ENCODE measurements around the gene IFNA17. TPM values are rescaled to one million over a fixed set of nuclear protein-coding genes. Genes with fewer than 3 reads are reported as not detected.
"Not testable (repeated sequence)": the region's sequence is repeated elsewhere in the genome, so short reads cannot be mapped to it uniquely, and the experiment has no call there.

The IFNA17 gene
- not detected for total RNA-seq
- long read RNA-seq, result 0 reads

DNA sequence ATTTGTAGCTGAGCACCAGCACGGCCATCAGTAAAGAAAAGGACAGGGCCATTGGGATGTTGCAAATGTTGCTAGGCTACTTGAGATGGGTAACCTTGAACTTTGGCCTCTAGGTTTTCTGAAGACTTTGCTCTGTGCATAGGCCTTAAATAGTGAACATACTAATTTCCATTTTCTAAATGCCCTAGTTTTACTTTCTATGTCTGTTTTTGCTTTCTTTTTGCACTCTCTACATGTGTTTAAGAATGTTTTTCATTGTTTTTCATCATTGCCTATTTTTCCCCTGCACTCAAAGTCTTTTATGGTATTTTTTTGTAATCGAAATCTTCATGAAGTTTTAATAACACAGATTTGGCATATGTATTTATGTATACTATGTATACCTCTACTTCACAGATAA lies at the start of gene IFNA17:
Gene IFNA17 (minus strand): TSS at position 101 of the 400 bp plus-strand sequence. CDS start 49 bp downstream, at position 52.
- ATAC-seq (no peak), DNase-seq (no peak)
- intact Hi-C loops (cut with DNase I, micrococcal nuclease), result no loop called here

DNA sequence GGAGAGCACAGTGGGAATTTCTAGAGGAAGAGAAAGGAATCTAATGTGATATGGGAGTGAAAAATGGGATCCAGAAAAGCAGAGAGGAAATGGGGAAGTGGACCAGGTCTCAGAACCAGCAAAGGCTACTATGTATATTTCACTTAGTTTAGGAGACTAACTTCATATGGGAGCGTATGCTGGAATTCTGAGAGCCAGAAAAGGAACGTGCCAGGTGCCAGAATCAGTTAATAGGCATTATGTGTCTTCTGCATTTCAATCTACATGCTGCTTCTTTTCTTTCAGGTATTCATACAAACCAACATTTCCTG lies 40.3 kb upstream of the IFNA17 start:
- no peak for ATAC-seq

DNA sequence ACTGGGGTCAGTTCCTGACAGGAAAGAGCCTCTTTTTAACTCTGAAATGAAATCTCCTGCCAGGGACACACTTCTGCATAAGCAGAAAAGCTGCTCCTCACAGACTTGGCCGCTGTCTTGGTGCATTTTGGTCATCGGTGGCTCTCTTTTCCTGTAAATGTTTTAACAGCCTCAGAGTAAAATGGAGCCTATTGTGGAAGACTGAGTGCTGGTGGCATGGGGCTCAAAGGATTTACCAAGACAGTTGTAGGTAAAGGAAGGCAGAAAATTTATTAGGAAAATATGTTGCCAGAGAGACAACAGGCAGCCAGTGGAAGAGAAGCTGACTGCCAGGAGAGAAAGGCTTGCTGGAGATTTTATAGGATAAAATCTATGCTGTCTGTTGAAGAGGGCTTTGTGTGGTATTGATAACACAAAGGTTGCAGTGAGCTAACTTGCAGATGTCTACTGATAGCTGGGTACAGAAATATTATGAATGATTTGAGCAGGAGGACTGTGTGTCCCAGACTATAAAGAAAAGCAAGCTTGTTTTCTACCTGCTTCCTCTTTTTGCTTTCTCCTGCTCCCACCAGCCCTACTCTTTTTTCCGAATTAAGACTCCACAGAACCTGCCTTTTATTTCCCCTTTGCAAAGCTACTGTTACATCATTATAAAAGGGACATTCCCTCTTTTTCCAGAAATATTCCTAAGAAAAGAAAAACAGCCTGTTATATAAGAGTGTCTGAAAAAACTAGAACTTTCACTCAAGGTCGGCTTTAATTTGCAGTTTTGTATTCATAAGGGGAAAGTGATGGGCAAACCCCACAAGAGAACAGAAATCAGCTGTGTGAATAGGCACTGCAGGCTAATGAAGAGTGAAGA lies 39.7 kb upstream of the IFNA17 start:
- DNase-seq, result no peak
- no peak for ATAC-seq
- intact Hi-C loops (cut with DNase I, micrococcal nuclease), result no loop called here

More for the DNA sequence above, 40.3 kb upstream of the IFNA17 start:
- intact Hi-C loops (cut with DNase I, micrococcal nuclease), result no loop called here
- DNase-seq, result no peak

DNA sequence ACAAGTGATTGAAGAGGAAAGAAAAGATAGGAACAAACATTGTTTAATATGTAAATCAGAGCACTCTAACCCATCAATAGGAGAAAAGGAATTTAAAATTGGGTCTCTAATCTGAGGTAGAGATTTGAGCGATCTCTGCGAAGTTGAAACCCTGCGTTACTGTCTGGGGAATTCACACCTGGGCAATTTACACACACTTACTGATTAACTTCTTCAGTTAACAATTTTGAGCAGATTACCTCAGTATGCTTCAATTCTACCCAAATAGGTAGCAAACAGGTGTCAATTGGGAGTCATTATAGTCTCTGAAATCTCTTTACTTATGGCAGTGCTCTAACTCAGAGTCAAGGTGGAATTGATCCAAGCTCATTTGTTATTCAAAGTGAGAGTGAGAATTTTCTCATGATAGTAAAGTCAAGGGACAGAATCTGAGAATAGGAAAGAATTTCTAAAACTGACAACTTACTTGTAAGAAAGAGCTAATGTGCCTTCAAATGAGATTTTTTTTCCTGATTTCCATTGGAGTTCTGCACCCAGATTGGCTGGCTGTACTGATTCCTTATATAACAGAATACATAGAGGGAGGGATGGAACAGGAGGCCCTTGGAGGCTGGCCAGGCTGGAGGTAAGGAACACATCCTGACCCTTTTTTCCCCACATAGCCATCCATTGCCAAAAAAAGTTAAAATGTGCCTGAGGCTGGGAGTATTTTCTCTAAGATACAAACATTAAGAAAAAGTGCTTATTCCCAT lies 38.9 kb upstream of the IFNA17 start:
- intact Hi-C loops (cut with DNase I, micrococcal nuclease), result no loop called here
- DNase-seq (no peak), ATAC-seq (no peak)

DNA sequence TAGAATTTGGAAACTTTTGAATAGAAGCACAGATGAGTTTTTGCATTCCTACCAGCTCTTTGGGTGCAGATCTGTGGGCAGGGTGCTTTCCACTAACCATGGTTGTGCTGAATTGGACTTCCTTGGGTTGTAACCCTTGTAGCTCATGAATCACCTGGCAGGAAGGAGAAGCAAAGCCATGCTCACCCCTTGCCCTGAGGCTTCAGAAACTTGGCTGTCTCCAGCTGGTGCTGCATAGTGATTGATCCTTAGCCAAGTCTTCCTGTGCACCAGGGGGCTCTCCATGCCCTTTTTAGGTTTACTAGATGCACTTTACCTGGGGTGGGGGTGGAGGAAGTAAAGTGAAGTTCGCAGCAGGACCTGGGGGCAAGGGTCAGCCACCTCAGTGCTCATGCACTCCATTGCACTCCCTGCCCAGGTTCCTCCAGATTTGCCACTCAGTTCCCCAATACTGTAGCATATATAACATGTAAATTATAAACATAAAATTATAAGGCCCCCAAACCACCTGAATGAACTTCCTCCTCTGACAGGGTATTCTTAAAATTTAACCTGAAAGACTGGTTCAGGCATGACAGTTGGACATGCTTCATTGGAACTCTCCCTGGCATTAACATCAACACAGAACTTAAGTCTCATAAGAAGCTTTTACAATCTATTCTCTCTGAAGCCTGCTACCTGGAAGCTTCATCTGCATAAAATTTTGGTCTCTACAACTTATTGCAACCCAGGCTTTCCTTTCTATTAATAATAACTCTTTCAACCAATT lies 37.6 kb upstream of the IFNA17 start:
- intact Hi-C loops (cut with DNase I, micrococcal nuclease), result no loop called here
- no peak for ATAC-seq
- no peak for DNase-seq

DNA sequence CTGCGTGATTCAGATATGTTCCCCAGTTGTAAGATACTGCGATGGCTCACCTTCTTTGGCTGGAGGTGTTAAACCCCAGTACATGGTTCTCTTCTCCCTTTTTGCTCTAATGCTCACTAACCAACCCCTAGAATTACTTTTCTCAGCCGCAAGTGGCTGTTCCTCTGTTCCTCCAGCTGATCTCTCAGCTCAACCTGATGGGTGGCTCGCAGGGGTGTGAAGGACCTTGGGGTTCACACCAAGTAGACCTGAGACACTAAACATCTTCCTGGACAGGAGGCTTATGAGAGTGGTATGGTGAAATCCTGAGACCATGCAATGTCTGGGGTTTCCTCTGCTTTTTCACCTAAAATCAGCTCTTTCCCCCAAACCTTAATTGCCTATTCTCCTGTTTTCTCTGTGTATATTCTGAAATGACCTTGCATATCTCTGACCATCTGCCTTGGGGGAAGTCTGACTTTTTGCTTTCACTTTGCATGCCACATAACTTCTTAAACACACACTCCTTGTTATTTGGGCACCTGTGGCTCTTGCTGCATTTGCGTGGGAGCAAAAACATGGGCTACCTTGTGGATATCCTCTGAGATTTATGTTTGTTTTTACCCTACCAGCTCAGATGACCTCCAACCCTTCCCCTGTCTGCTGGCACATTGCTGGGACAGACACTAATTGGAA lies 27.7 kb upstream of the IFNA17 start:
- DNase-seq, result no peak
- ATAC-seq, result no peak
- intact Hi-C loops (cut with DNase I, micrococcal nuclease), result no loop called here

DNA sequence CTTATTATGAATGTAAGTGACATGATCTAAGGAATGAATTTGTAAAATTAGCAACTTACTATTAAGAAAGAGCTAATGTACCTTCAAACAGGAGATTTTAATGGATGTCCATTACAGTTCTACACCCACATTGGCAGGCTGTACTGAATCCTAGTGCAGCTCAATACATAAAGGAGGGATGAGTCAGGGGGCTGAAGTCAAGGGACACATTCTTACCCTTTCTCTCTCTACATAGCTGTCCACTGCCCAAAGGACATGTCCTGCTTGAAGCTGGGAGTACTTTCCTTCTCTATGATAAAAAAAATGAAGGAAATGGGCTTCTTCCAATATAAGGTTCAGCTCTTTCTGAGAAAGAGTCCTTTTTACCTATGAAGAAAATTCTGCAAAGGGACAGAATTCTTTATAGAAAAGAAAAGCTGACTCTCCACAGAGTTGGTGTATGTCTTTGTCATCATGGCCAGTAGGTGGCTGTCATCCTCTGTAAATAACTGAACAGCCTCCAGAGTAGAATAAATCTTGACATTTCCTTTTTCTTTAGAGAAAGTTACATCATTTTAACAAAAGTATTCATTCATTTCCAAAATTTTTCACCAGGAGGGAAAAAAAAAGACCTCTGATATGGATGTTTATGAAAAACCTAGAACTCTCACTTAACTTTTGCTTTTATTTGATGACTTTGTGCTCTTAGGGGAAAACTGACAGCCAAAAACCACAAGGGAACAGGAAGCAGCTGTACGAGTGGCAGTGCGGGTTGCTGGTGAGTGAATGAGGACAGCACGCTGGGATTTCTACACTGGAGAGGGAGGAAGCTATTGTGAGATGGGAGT lies 24.9 kb upstream of the IFNA17 start:
- DNase-seq, result peak in 1 of 2 donors; percentile 29
- intact Hi-C loops (cut with DNase I, micrococcal nuclease), result no loop called here
- no peak for ATAC-seq

DNA sequence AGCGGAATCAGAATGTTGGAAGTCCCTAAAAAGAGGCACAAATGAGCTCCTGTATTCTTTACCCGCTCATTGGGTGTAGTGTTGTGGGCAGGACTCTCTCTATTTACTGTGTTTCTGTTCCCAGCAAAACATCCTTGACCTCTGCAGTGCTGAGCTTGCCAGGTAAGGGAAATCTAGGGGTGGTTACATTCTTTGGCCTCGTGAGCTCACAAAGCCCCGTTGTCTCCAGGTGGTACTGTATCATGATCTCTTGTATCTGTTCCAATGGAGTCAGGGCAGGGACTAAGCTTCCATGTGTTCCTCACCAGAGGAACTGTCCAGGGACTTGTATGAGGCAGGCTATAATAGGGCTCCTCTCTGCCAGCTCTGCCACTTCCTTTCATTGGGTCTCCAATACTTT lies 23.6 kb upstream of the IFNA17 start:
- DNase-seq (no peak), ATAC-seq (no peak)
- intact Hi-C loops (cut with DNase I, micrococcal nuclease), result no loop called here

DNA sequence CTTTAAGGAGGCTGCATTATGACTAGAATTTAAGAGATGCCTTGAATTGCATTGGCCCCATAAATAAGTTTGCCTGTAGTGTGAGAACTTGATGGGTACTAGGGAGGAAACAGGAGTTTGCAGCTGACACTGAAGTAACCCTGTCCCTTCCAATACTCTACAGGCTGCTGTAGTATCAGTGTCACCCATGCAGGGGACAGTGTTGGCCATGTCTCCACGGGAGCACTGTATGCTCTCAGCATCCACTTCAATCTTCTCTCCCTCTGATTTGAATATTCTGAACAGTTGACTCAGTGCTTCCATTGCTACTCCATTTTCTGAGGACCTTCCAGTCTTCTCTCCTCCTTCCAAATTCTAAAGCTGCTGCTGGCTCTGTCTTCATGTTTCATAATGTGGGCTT lies 23.2 kb upstream of the IFNA17 start:
- ATAC-seq (no peak), DNase-seq (no peak)
- intact Hi-C loops (cut with DNase I, micrococcal nuclease), result no loop called here

DNA sequence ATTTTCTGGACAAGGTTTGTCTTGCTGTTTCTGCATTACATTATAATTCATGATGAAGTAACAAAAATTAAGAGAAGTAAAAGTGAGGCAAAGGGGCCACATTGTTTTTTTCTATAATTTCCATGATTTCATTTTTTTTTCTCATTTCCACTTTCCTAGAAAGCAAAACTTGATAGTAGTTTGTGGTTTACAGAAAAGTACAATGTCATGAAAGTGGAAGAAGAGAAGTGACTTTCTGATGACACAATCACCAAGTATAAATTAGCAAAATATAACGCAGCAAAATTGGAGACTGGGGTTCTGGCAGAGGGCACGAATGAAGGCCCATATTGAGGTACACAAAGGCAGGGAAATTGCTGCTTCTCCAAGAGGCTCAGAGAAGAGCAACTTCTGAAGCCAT lies 16.8 kb upstream of the IFNA17 start:
- no peak for DNase-seq
- no peak for ATAC-seq

DNA sequence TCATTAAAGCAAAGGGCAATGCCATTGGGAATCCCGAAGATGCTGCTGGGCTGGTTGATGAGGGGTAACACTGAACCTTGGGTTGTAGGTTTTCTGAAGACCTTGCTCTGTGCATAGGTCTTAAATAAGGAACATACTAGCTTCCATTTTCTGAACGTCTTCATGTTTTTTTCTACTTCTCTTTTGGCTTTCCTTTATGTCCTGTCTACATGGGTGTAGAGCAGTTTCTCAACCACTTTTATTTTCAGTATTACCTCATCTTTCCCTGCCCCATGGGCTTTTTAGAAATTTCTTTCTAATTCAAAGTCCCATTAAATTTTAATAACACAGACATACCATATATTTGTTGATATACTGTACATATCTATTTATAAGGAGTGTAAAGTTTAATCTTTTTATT lies 11.9 kb upstream of the IFNA17 start, which contains the start of gene IFNA14:
Gene IFNA14 (minus strand): TSS at position 95 of the 400 bp plus-strand sequence. CDS start 70 bp downstream, at position 25.
- intact Hi-C loops (cut with DNase I, micrococcal nuclease), result loop anchor here in 1 of 2 donors (10.0 kb wide), 1 partner anchor 545 kb away; no protein-coding TSS in a partner anchor
- ATAC-seq, result no peak
- DNase-seq, result no peak

More for the DNA sequence above, 16.8 kb upstream of the IFNA17 start:
- intact Hi-C loops (cut with DNase I, micrococcal nuclease), result no loop called here

DNA sequence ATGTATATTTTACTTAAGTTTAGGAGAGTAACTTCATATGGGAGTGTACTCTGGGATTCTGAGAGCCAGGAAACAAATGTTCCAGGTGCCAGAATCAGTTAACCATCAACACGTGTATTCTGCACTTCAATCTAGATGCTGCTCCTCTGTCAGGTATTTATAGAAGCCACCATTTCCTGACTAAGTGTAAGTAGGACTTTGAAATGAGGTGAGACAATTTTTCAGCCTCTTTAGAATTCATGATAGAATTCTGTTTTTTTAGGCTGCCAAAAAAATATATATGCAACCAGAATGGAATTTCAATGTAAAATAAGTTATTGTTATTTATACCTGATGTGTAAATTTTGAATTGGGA lies 8.3 kb upstream of the IFNA17 start:
- intact Hi-C loops (cut with DNase I, micrococcal nuclease), result loop anchor here in 1 of 2 donors (10.0 kb wide), 1 partner anchor 548 kb away; no protein-coding TSS in a partner anchor
- not testable (repeated sequence) for DNase-seq, ATAC-seq

DNA sequence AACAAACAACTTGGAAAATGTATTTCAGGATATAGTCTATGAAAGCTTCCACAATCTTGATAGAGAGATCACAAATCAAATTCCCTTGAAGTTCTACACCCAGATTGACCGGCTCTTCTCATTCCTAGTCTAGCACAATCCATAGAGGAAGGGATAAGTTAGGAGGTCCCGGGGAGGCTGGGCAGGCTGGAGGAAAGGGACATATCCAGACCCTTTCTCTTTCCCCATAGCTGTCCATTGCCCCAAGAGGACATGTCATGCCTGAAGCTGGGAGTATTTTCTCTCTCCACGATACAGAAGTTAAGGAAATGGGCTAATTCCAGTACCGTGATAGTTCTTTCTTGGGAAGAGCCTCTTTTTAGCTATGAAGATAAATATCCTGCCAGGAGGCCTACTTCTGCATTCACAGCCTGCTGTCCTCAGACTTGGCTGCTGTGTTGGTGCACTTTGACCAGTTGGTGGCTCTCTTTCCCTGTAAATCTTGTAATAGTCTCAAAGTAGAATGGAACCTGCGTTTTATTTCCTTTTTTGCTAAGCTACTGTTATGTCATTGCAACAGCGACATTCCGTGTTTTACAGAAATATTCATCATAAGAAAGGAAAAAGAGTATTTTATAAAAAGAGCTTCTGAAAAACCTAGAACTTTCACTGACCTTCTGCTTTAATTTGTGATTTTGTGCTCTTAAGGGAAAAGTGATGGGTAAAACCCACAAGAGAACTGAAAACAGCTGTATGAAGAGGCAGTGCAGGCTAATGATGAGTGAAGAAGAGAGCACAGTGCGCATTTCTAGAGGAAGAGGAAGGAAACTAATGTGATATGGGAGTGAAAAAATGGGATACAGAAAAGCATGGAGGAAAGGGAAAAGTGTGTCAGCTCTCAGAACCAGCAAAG lies 7.7 kb upstream of the IFNA17 start:
- intact Hi-C loops (cut with DNase I, micrococcal nuclease), result loop anchor here in 1 of 2 donors (10.0 kb wide), 1 partner anchor 549 kb away; no protein-coding TSS in a partner anchor
- ATAC-seq, result peak; percentile 57

DNA sequence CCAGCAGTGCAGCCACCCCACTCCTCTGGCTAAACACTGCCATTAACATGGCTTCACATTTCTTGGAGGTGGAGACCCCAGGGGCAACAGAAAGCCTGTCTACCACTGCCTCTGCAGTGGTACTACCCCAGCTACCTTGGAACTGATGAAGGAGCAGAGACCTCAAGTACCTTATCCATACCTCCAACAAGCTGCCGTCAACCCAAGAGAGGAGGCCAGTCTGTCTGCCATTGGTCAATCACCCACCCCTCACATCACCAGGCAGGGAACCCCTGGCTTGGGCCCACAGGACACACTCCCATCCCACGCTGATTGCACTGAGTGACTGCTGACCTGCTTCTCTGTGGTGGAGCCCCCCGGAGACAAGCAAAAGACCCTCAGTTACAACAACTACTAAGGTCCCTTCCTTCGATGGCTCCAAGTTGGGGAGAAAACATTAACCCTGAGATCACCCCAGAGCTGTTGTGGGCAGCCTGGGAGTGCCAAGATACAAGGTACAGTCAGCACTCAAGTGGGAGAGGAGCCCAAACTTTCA lies 6.2 kb upstream of the IFNA17 start:
- ATAC-seq (no peak), DNase-seq (no peak)
- intact Hi-C loops (cut with DNase I, micrococcal nuclease), result loop anchor here in 1 of 2 donors (10.0 kb wide), 1 partner anchor 551 kb away; no protein-coding TSS in a partner anchor

More for the DNA sequence above, 7.7 kb upstream of the IFNA17 start:
- DNase-seq, result peak in 1 of 2 donors; percentile 11

DNA sequence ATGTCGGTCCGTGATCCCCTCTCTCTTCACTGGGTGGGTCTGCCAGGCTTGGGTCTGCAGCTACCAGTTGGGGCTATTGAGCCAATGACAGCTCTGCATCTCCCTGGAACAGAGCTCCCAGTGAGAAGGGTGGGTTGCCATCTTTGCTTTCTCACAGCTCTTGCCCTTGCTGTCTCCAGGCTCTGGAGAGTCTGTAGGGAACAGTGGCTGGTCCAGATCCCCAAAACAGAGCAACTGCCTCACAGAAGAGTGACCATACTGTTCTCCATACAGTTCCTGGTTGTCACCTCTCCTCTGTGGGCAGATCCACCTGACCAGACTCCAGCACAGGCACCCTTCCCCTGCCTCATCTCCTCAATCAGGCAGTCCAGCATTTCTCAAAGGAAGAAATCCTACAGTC lies 5.2 kb upstream of the IFNA17 start:
- intact Hi-C loops (cut with DNase I, micrococcal nuclease), result loop anchor here in 1 of 2 donors (10.0 kb wide), 1 partner anchor 552 kb away; no protein-coding TSS in a partner anchor
- no peak for DNase-seq
- ATAC-seq, result no peak

DNA sequence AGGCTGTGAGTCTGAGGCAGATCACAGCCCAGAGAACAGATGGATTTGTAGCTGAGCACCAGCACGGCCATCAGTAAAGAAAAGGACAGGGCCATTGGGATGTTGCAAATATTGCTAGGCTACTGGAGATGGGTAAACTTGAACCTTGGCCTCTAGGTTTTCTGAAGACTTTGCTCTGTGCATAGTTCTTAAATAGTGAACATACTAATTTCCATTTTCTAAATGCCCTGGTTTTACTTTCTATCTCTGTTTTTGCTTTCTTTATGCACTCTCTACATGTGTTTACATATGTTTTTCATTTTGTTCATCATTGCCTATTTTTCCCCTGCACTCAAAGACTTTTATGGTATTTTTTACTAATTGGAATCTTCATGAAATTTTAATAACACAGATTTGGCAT lies 10.8 kb downstream of the IFNA17 start, which contains the start of gene IFNA16:
Gene IFNA16 (minus strand): TSS at position 101 of the 400 bp plus-strand sequence. CDS start 6 bp downstream, at position 95.
- ATAC-seq; DNase-seq; intact Hi-C loops (cut with DNase I, micrococcal nuclease): not testable (repeated sequence)

Measured in left colon (tissue), 2 donors.